Adrenal gland (tissue), 12 donors: ENCODE results near the gene HRH2. TPM values are rescaled to one million over a fixed set of nuclear protein-coding genes. Genes with fewer than 3 reads are reported as not detected.

Source experiments
- DNase-seq, 7 donors: peaks; one replicate each; pipeline ENCODE4 v3.0.0-alpha.2; 2019 to 2020
- H3K27ac ChIP-seq, 5 donors: fragments of 200-600 bp; sonication (generic) in 4 of 5; 1 replicate in 3 of 5; 2 replicates in 2 of 5; pipeline versions ENCODE4 v1.5.1 to v1.8.0; 2016 to 2020; ENCODE audit warnings: mild to moderate bottlenecking in 1 of 5
- H3K27me3 ChIP-seq: fragments of 200-600 bp; 2 replicates; pipeline ENCODE4 v1.8.0; 2021
- H3K36me3 ChIP-seq, 2 donors: fragments of 200-600 bp; replicated peaks in 1 of 2; 1 replicate in 1 of 2; 2 replicates in 1 of 2; pipeline versions ENCODE4 v1.5.1 to v1.8.0; 2018 to 2022
- H3K4me1 ChIP-seq, 2 donors: fragments of 200-600 bp; replicated peaks in 1 of 2; 1 replicate in 1 of 2; 2 replicates in 1 of 2; pipeline versions ENCODE4 v1.5.1 to v1.8.0; 2018 to 2021
- H3K4me3 ChIP-seq, 4 donors: fragments of 200-600 bp; sonication (generic) in 3 of 4; one replicate each; pipeline ENCODE4 v1.5.1; 2016 to 2018
- H3K9me3 ChIP-seq, 3 donors: fragments of 200-600 bp; sonication (generic) in 1 of 3; replicated peaks in 1 of 3; 1 replicate in 2 of 3; 2 replicates in 1 of 3; pipeline versions ENCODE4 v1.5.1 to v1.8.0; 2016 to 2021
- POLR2A ChIP-seq, 2 donors: fragments of 450-650 bp; IDR thresholded peaks; one replicate each; pipeline ENCODE4 v1.6.1; 2017; ENCODE audit warnings: antibody characterized with exemption in 2 of 2, mild to moderate bottlenecking in 2 of 2, moderate library complexity in 1 of 2
- WGBS, 4 donors: extraction: QIAGEN DNeasy Blood & Tissue Kit in 2 of 4; methylation state at CpG; one replicate each; pipeline versions ENCODE4 v1.1.5 to v1.1.7; 2013 to 2017; 5-methylcytosine and 5-hydroxymethylcytosine counted together
- intact Hi-C, 2 donors: fragments of 100-400 bp; cut with DNase I; formaldehyde crosslinking; loops; one replicate each; pipeline versions ENCODE4 v1.14.1 to v1.15.0; 2022 to 2023
- polyA plus RNA-seq, 3 donors: library from polyadenylated mRNA; stranded (reverse); fragments of 200-250 nt in 2 of 3; fragments of 350-450 nt in 1 of 3; fragmentation: Illumina TruSeq in 1 of 3; extraction: RNeasy Lipid Tissue Mini Kit (QIAGEN cat#74804) in 1 of 3; gene quantifications; one replicate each; pipeline ENCODE4 v1.2.3, GENCODE V29; 2013 to 2014
- total RNA-seq, 9 donors: library from RNA; depleted of rRNA in 4 of 9; stranded (reverse); fragments of >200 nt in 4 of 9; fragments of 120-200 nt in 1 of 9; fragmentation: NEBNext Ultra II Directional in 1 of 9; extraction: Animal tissue kit (Norgen Biotek cat#: 25700) in 1 of 9; gene quantifications; one replicate each; pipeline versions ENCODE4 v1.1.0 to v1.2.4, GENCODE V29; 2013 to 2023
- TF ChIP-seq, protein P1 (sequence below), 6 experiments: fragments of 450-650 bp in 4 of 6; fragments of 200-600 bp in 2 of 6; sonication (generic) in 1 of 6; IDR thresholded peaks; 1 replicate in 5 of 6; 2 replicates in 1 of 6; pipeline versions ENCODE4 v1.5.1 to v1.8.0; 2016 to 2021; ENCODE audit warnings: antibody characterized with exemption in 6 of 6, mild to moderate bottlenecking in 2 of 6, moderate library complexity in 1 of 6
- donor health status: healthy with polysubstance abuse.
- donor health status: Bipolar disorder and iron deficiency.
- donor health status: DM: yes; HTN: yes; CAD: no.
- donor health status: DM: no; HTN: no; CAD: no.
- donor health status: DM: no; HTN: no; CAD: no.
- donor health status: DM: yes; HTN: yes; CAD: no.

The HRH2 gene
- total and polyA plus RNA-seq, 12 donors, result 0.22 to 7.3 (median 3.1) TPM

DNA sequence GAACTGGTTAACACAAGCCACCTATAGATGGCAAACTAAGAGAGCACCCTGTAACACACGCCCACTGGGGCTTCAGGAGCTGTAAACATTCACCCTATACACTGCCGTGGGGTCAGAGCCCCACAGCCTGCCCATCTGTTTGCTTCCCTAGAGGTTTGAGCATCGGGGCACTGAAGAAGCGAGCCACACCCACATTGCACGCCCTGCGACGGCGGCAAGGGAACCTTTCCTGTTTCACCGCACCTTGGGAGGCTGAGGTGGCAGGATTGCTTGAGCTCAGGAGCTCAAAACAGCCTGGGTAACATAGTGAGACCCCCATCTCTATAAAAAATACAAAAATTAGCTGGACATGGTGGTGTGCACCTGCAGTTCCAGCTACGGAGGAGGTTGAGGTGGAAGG is 76.6 kb downstream of the HRH2 start:
- WGBS, 4 donors, result 78 to 85% (median 79%) methylated on average over 8 to 10 of the region's 10 CpGs
- peaks cover 7% of the 10 kb centered on the region for H3K27me3 ChIP-seq

DNA sequence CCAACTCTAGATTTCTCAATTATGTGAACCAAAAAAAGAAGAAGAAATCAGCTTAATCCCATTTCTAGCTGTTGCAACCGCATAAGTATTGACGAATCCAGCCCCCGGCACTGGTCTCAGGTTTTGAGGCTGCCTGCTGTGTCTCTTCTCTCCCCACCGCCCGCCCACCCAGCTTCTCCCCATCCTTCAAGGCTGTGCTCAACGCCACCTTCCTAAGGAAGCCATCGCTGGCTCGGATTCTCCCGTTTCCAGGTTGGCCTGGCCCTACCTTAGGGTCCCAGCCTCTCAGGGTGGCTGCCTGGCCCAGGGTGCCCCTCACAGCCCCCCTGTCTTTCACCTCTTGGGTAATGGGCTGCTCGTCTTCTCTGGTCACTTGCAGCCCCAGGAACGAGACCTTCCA is 77.8 kb downstream of the HRH2 start:
- Histone ChIP-seq H3K4me3 (no peak overlapping the region), H3K27me3 (peaks cover 7% of the 10 kb centered on the region), H3K27ac (no peak overlapping the region), H3K4me1 (no peaks in the 10 kb centered on the region), H3K36me3 (no peaks in the 10 kb centered on the region), H3K9me3 (no peaks in the 10 kb centered on the region)
- intact Hi-C loops, result no loop called here
- TF ChIP-seq, protein P1, sequence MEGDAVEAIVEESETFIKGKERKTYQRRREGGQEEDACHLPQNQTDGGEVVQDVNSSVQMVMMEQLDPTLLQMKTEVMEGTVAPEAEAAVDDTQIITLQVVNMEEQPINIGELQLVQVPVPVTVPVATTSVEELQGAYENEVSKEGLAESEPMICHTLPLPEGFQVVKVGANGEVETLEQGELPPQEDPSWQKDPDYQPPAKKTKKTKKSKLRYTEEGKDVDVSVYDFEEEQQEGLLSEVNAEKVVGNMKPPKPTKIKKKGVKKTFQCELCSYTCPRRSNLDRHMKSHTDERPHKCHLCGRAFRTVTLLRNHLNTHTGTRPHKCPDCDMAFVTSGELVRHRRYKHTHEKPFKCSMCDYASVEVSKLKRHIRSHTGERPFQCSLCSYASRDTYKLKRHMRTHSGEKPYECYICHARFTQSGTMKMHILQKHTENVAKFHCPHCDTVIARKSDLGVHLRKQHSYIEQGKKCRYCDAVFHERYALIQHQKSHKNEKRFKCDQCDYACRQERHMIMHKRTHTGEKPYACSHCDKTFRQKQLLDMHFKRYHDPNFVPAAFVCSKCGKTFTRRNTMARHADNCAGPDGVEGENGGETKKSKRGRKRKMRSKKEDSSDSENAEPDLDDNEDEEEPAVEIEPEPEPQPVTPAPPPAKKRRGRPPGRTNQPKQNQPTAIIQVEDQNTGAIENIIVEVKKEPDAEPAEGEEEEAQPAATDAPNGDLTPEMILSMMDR (IDR thresholded peaks at IDR 0.05), result no peak
- no peak for TF ChIP-seq POLR2A (IDR thresholded peaks at IDR 0.05)
- DNase-seq, result no peak
- 77 to 84% (median 81%) methylated on average over 10 to 11 of the region's 11 CpGs for WGBS, 4 donors

More for the DNA sequence above, 76.6 kb downstream of the HRH2 start:
- no peak overlapping the region for H3K4me3 ChIP-seq
- intact Hi-C loops, result no loop called here
- no peaks in the 10 kb centered on the region for H3K36me3 ChIP-seq
- H3K9me3 ChIP-seq, result no peaks in the 10 kb centered on the region
- TF ChIP-seq, protein P1 (IDR thresholded peaks at IDR 0.05), result no peak
- TF ChIP-seq POLR2A (IDR thresholded peaks at IDR 0.05), result no peak
- no peaks in the 10 kb centered on the region for H3K4me1 ChIP-seq
- H3K27ac ChIP-seq, result no peak overlapping the region
- DNase-seq, result no peak

DNA sequence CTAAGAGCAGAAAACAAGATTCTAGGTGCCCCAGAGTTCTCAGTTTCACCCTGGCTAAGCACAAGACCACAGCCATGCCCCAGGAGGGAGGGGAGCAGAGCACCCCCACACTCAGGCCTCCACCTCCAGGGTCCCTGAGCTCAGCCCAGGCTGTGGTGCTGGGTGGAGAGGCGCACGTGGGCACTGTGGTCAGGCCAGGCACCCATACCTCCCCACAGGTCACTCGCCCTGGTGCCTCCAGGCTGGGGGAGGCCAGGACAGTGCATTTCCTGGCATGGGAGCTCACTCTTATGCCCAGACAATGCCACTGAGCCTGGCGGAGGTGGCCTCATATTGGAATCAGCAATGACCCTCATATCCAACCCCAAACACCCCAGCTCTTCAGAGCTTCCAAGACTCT is 78.8 kb downstream of the HRH2 start:
- Histone ChIP-seq H3K4me3 (no peak overlapping the region), H3K36me3 (no peaks in the 10 kb centered on the region), H3K27me3 (peaks cover 7% of the 10 kb centered on the region), H3K27ac (no peak overlapping the region), H3K9me3 (no peaks in the 10 kb centered on the region), H3K4me1 (no peaks in the 10 kb centered on the region)
- TF ChIP-seq, protein P1 (IDR thresholded peaks at IDR 0.05), result no peak
- TF ChIP-seq POLR2A (IDR thresholded peaks at IDR 0.05), result no peak
- 74 to 76% (median 76%) methylated on average over 4 of the region's 4 CpGs; no CpG with 5 or more reads in 1 of the 4 donors for WGBS, 4 donors
- no peak for DNase-seq
- intact Hi-C loops, result no loop called here

DNA sequence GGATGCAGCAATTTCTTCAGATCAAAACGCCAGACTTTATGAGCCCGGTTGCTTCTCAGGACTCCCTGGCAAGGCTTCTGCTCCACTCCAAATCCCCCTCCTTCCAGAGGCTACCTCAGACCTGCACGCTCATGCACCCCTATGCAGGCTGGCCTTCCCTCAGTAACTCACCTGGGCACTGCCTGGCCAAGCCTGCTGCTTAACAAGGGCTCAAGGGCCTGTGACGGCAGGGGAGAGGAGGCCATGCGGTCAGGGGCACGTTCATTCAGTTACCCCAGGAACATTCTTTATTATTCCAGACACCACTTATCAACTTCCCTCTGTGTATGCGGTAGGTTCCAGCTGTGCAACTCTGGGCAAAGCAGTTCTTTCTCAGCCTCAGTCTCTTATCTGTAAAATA is 79.6 kb downstream of the HRH2 start:
- Histone ChIP-seq H3K27ac (no peak overlapping the region), H3K4me1 (no peaks in the 10 kb centered on the region), H3K9me3 (no peaks in the 10 kb centered on the region), H3K27me3 (peaks cover 7% of the 10 kb centered on the region), H3K4me3 (no peak overlapping the region), H3K36me3 (no peaks in the 10 kb centered on the region)
- TF ChIP-seq, protein P1 (IDR thresholded peaks at IDR 0.05), result no peak
- TF ChIP-seq POLR2A (IDR thresholded peaks at IDR 0.05), result no peak
- intact Hi-C loops, result no loop called here
- 53 to 88% (median 67%) methylated on average over 4 to 7 of the region's 7 CpGs for WGBS, 4 donors
- no peak for DNase-seq
